HEK293 (cell line): ENCODE data around the gene SYNE3.

Experiments used
- CTCF ChIA-PET: fragments of 350-600 bp; formaldehyde crosslinking; extraction: SDS; loops from one replicate; lab custom pipeline; 2021; ENCODE audit warnings: antibody characterized with exemption; lab: Yijun Ruan, JAX
- POLR2A ChIA-PET: fragments of 300-600 bp; formaldehyde crosslinking; extraction: SDS; loops from one replicate; lab custom pipeline; 2020; ENCODE audit warnings: antibody characterized with exemption, inconsistent platforms; lab: Yijun Ruan, JAX
- H3K27ac ChIP-seq: fragments of 200-500 bp; sonication (Bioruptor generic); 2 replicates; pipeline ENCODE4 v1.5.1; 2014; ENCODE audit warnings: low read depth, low read length, control low read depth, inconsistent platforms; ENCODE audit errors: extremely low read depth
- H3K36me3 ChIP-seq, 2 experiments: fragments of 200-500 bp in 1 of 2; sonication (Bioruptor generic) in 1 of 2; 1 replicate in 1 of 2; 2 replicates in 1 of 2; pipeline ENCODE4 v1.5.1; 2014 to 2017; ENCODE audit warnings: inconsistent platforms in 2 of 2, low read length in 2 of 2; ENCODE audit not compliant: control insufficient read depth in 2 of 2, insufficient read depth in 1 of 2
- H3K4me1 ChIP-seq: fragments of 200-500 bp; sonication (Bioruptor generic); 2 replicates; pipeline ENCODE4 v1.5.1; 2014; ENCODE audit warnings: mild to moderate bottlenecking, low read length, inconsistent platforms; ENCODE audit not compliant: control insufficient read depth, insufficient read depth
- H3K4me3 ChIP-seq: 2 replicates; pipeline ENCODE4 v1.5.1; 2011; ENCODE audit warnings: low read depth, mild to moderate bottlenecking, control low read depth, low read length, moderate library complexity
- H3K9me3 ChIP-seq: fragments of 200-500 bp; sonication (Bioruptor generic); 2 replicates; pipeline ENCODE4 v1.5.1; 2014; ENCODE audit warnings: low read depth, low read length, inconsistent platforms; ENCODE audit not compliant: control insufficient read depth, insufficient read depth
- EGR2 ChIP-seq: fragments of 450-650 bp; formaldehyde crosslinking; IDR thresholded peaks from 2 replicates; pipeline ENCODE4 v1.5.1; 2016; ENCODE audit warnings: low read depth, missing biosample characterization, missing genetic modification characterization
- YY2 ChIP-seq: fragments of 450-650 bp; formaldehyde crosslinking; IDR thresholded peaks from 2 replicates; pipeline ENCODE4 v1.5.1; 2016; ENCODE audit warnings: missing biosample characterization, missing genetic modification characterization
- ZEB2 ChIP-seq: fragments of 450-650 bp; formaldehyde crosslinking; IDR thresholded peaks from 2 replicates; pipeline ENCODE4 v1.5.1; 2016; ENCODE audit warnings: missing biosample characterization, missing genetic modification characterization
- ZFHX2 ChIP-seq: fragments of 450-650 bp; formaldehyde crosslinking; conservative IDR thresholded peaks from 2 replicates; pipeline ENCODE4 v1.5.1; 2016; ENCODE audit warnings: missing biosample characterization, missing genetic modification characterization
- ZNF48 ChIP-seq: fragments of 450-650 bp; formaldehyde crosslinking; IDR thresholded peaks from 2 replicates; pipeline ENCODE4 v1.5.1; 2016; ENCODE audit warnings: missing biosample characterization, missing genetic modification characterization
- ZNF768 ChIP-seq: fragments of 450-650 bp; formaldehyde crosslinking; IDR thresholded peaks from 2 replicates; pipeline ENCODE4 v1.5.1; 2018; ENCODE audit warnings: missing biosample characterization, mild to moderate bottlenecking, missing genetic modification characterization
- ZNF843 ChIP-seq: fragments of 450-650 bp; formaldehyde crosslinking; IDR thresholded peaks from 2 replicates; pipeline ENCODE4 v1.5.1; 2016; ENCODE audit warnings: missing biosample characterization, missing genetic modification characterization
- TF ChIP-seq, protein P1 (sequence below): fragments of 450-650 bp; IDR thresholded peaks from 2 replicates; pipeline ENCODE4 v1.5.1; 2018; ENCODE audit warnings: missing biosample characterization, missing genetic modification characterization
- TF ChIP-seq, protein P2 (sequence below): fragments of 450-650 bp; formaldehyde crosslinking; IDR thresholded peaks from 2 replicates; pipeline ENCODE4 v1.5.1; 2016; ENCODE audit warnings: missing biosample characterization, missing genetic modification characterization
- TF ChIP-seq, protein P3 (sequence below): fragments of 450-650 bp; formaldehyde crosslinking; IDR thresholded peaks from 2 replicates; pipeline ENCODE4 v1.5.1; 2016; ENCODE audit warnings: missing biosample characterization, missing genetic modification characterization
- TF ChIP-seq, protein P4 (sequence below): IDR thresholded peaks from 2 replicates; pipeline ENCODE4 v1.6.1; 2011; ENCODE audit warnings: mild to moderate bottlenecking, low read depth, low read length, borderline replicate concordance

SYNE3 gene

DNA sequence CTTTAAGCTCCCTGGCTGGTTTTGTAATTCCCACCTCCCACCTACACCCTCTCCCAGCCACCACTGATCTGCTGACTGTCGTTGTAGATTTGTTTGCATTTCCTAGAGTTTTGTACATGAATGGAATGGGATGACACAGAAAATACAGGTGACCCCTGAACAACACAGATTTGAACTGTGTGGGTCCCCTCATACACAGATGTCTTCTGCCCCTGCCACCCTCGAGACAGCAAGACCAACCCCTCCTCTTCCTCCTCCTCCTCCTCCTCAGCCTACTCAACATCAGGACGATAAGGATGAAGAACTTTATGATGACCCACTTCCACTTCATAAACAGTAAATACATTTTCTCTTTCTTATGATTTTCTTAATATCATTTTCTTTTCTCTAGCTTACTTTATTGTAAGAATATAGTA is 28.8 kb downstream of the SYNE3 start:
- ChIA-PET POLR2A (no interaction called here), CTCF (interaction anchor here (1.4 kb wide), 1 partner anchor 44 kb away, joined by 3 read pairs; no protein-coding TSS in a partner anchor)
- Histone ChIP-seq H3K36me3 (no peaks in the 10 kb centered on the region), H3K4me3 (no peak overlapping the region), H3K4me1 (peaks cover 3% of the 10 kb centered on the region; the same call in 1 of the 2 replicates), H3K27ac (no peak overlapping the region), H3K9me3 (no peaks in the 10 kb centered on the region)
- TF ChIP-seq ZNF768 (tag by site-specific recombination) (no peak), YY2 (tag by site-specific recombination) (no peak), ZFHX2 (tag by site-specific recombination) (peak; percentile 90), EGR2 (peak; percentile 95)
- TF ChIP-seq, protein P1, sequence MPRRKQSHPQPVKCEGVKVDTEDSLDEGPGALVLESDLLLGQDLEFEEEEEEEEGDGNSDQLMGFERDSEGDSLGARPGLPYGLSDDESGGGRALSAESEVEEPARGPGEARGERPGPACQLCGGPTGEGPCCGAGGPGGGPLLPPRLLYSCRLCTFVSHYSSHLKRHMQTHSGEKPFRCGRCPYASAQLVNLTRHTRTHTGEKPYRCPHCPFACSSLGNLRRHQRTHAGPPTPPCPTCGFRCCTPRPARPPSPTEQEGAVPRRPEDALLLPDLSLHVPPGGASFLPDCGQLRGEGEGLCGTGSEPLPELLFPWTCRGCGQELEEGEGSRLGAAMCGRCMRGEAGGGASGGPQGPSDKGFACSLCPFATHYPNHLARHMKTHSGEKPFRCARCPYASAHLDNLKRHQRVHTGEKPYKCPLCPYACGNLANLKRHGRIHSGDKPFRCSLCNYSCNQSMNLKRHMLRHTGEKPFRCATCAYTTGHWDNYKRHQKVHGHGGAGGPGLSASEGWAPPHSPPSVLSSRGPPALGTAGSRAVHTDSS (tag by site-specific recombination), result 0 out of 2 replicates have a peak, but pooled peaks have one; percentile 29

DNA sequence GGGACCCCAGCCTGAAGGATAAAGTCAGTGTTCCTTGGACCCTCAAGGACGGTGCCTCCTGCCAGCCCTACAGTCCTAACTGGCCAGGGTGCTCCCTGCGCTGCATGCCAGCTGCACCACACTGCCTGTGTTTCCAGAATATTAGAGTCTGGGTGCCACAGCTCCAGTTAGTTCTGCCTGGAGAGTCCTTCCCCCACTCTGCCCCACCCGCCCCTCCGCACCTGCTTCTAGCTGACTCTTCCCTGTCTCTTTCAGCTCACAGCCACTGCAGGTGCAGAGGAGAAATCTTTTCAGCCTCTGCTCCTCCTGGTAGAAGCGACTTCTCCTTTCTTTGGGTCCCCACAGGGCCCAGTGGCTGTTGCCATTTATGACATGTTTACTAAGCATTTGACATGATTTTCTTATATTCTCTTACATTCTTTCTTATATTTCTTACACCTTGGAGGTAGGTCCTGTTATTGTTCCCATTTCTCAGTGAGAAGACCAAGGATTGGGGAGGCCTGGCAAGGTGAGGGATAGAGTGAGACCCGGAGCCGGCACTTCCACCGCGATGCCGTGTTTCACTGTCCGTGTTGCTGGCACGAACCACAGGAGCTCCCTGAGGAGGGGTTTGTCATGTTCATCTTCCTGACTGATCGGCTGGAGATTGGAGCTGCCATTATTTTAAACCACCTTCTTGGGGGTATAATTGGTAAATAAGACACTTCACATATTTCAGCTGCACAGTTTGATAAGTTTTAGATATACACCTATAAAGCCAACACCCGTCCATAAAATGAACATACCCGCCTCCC is 29.4 kb downstream of the SYNE3 start:
- H3K36me3 ChIP-seq, result no peaks in the 10 kb centered on the region
- TF ChIP-seq ZNF843 (tag by site-specific recombination), result no peak
- TF ChIP-seq, protein P2, sequence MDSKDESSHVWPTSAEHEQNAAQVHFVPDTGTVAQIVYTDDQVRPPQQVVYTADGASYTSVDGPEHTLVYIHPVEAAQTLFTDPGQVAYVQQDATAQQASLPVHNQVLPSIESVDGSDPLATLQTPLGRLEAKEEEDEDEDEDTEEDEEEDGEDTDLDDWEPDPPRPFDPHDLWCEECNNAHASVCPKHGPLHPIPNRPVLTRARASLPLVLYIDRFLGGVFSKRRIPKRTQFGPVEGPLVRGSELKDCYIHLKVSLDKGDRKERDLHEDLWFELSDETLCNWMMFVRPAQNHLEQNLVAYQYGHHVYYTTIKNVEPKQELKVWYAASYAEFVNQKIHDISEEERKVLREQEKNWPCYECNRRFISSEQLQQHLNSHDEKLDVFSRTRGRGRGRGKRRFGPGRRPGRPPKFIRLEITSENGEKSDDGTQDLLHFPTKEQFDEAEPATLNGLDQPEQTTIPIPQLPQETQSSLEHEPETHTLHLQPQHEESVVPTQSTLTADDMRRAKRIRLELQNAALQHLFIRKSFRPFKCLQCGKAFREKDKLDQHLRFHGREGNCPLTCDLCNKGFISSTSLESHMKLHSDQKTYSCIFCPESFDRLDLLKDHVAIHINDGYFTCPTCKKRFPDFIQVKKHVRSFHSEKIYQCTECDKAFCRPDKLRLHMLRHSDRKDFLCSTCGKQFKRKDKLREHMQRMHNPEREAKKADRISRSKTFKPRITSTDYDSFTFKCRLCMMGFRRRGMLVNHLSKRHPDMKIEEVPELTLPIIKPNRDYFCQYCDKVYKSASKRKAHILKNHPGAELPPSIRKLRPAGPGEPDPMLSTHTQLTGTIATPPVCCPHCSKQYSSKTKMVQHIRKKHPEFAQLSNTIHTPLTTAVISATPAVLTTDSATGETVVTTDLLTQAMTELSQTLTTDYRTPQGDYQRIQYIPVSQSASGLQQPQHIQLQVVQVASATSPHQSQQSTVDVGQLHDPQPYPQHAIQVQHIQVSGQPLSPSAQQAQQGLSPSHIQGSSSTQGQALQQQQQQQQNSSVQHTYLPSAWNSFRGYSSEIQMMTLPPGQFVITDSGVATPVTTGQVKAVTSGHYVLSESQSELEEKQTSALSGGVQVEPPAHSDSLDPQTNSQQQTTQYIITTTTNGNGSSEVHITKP (tag by site-specific recombination), result peak; percentile 80
- TF ChIP-seq, all 188 proteins: peak for 1
- Histone ChIP-seq H3K4me3 (no peak overlapping the region), H3K27ac (no peak overlapping the region), H3K4me1 (peaks cover 3% of the 10 kb centered on the region; the same call in 1 of the 2 replicates), H3K9me3 (no peaks in the 10 kb centered on the region)
- POLR2A ChIA-PET, result interaction anchor here (0.6 kb wide), 1 partner anchor 241 kb away, joined by 3 read pairs; no protein-coding TSS in a partner anchor
- CTCF ChIA-PET, result interaction anchor here (1.4 kb wide), 1 partner anchor 43 kb away, joined by 3 read pairs; no protein-coding TSS in a partner anchor

DNA sequence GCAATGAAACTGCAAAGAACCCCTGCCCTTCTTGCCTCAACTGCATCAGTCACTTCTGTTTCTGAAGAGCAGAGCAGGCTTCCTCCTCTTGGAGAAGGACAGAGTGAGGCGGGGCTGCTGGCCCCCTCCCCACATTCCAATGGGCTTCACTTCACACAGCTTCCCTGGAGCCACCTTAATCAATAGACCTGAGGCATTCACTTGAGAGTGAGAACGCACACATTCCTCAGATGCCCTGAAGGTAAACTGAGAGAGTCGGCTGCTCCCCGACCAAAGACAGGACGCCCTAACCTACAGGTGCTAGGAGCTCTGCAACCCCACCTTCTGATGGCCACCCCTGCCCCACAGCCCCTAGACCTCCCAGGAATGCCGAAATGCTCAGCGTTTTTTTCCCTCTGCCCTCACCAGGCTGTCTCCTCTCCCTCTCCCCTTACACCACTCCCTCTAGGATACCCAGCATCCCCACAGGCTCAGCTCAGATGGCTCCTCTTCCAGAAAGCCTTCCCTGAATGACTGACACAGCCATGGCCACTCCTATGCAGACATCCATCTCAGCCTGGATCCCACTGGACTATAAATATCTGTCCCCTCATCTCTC is 31.1 kb downstream of the SYNE3 start:
- H3K27ac ChIP-seq, result no peak overlapping the region
- ChIA-PET POLR2A (no interaction called here), CTCF (no interaction called here)
- no peaks in the 10 kb centered on the region for H3K9me3 ChIP-seq
- peaks cover 3% of the 10 kb centered on the region; the same call in 1 of the 2 replicates for H3K4me1 ChIP-seq
- TF ChIP-seq ZNF48 (tag by site-specific recombination), result no peak
- TF ChIP-seq, protein P3, sequence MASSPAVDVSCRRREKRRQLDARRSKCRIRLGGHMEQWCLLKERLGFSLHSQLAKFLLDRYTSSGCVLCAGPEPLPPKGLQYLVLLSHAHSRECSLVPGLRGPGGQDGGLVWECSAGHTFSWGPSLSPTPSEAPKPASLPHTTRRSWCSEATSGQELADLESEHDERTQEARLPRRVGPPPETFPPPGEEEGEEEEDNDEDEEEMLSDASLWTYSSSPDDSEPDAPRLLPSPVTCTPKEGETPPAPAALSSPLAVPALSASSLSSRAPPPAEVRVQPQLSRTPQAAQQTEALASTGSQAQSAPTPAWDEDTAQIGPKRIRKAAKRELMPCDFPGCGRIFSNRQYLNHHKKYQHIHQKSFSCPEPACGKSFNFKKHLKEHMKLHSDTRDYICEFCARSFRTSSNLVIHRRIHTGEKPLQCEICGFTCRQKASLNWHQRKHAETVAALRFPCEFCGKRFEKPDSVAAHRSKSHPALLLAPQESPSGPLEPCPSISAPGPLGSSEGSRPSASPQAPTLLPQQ (tag by site-specific recombination), result no peak
- TF ChIP-seq, protein P4, sequence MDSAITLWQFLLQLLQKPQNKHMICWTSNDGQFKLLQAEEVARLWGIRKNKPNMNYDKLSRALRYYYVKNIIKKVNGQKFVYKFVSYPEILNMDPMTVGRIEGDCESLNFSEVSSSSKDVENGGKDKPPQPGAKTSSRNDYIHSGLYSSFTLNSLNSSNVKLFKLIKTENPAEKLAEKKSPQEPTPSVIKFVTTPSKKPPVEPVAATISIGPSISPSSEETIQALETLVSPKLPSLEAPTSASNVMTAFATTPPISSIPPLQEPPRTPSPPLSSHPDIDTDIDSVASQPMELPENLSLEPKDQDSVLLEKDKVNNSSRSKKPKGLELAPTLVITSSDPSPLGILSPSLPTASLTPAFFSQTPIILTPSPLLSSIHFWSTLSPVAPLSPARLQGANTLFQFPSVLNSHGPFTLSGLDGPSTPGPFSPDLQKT, result no peak
- no peak for TF ChIP-seq ZEB2 (tag by site-specific recombination)
- H3K36me3 ChIP-seq, result no peaks in the 10 kb centered on the region
- no peak overlapping the region for H3K4me3 ChIP-seq
